OCI-LY1 (cell line): ENCODE results near the gene SMIM20.

Source experiments
- CTCF ChIP-seq: fragments of 200-600 bp; sonication (generic), shearing (Covaris generic); IDR thresholded peaks from 2 replicates; pipeline ENCODE4 v1.5.1; 2017; ENCODE audit warnings: mild to moderate bottlenecking, antibody characterized with exemption, low read length, moderate library complexity, mixed read lengths
- EZH2 ChIP-seq: fragments of 200-600 bp; sonication (generic), shearing (Covaris generic); IDR thresholded peaks from 2 replicates; pipeline ENCODE4 v1.8.0; 2017; ENCODE audit warnings: borderline replicate concordance, mixed run types, mild to moderate bottlenecking, antibody characterized with exemption, low read length, moderate library complexity, mixed read lengths

GRCh38 chr4:25882226-25882625 lies 31.8 kb upstream of the SMIM20 start:
- TF ChIP-seq CTCF (no peak), EZH2 (no peak)
